ENCODE measurements around the gene NCAM1. TPM values are rescaled to one million over a fixed set of nuclear protein-coding genes. Genes with fewer than 3 reads are reported as not detected.

The NCAM1 gene
- total and polyA plus RNA-seq, 2 experiments from 2014 or later, result 0.76 to 1.6 TPM

DNA sequence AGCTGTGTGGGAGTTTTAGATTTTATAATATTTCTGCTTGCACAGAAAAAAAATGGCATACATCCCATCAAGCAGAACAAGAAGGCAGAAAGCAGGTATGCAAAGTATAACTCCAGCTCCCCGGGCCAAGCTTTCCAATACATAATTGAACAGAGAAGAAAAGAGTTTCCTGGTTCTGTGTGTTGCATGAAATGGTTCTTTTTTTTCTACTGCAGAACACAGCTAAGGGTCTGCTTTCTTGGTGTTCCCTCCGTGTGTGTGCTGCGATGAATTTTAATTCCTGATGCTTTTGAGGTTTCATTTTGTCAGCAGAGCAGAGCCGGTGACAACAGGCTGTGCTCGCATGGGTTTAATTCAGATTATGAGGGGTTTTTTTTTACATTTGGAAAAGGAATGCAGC lies 282.5 kb downstream of the NCAM1 start:
- peak overlapping the region; percentile 99 for H2AFZ ChIP-seq
- H3K4me2 ChIP-seq, result peak overlapping the region; percentile 41
- H3K79me2 ChIP-seq (replicated peaks; ENCODE audit: insufficient read depth), result no peaks in the 10 kb centered on the region
- DNase-seq (ENCODE audit: low spot score) (no peak), ATAC-seq (no peak)
- H3K36me3 Mint-ChIP-seq (ENCODE audit: low read depth), result no peaks in the 10 kb centered on the region
- H3K4me1 Mint-ChIP-seq, result peaks cover 22% of the 10 kb centered on the region
- H3K27me3 Mint-ChIP-seq (ENCODE audit: insufficient read depth, low read depth, poor library complexity), result no peaks in the 10 kb centered on the region
- no peak overlapping the region for H3K27ac ChIP-seq (ENCODE audit: low read depth)
- no peaks in the 10 kb centered on the region for H3K27me3 ChIP-seq (ENCODE audit: insufficient read depth)
- H4K20me1 ChIP-seq (replicated peaks; ENCODE audit: insufficient read depth), result no peaks in the 10 kb centered on the region
- no peaks in the 10 kb centered on the region for H3K9me2 ChIP-seq (ENCODE audit: insufficient read depth)
- H3K9me3 Mint-ChIP-seq, result no peaks in the 10 kb centered on the region
- H3K4me1 ChIP-seq (ENCODE audit: insufficient read depth), result peaks cover 17% of the 10 kb centered on the region
- no peak overlapping the region for H3K4me3 Mint-ChIP-seq
- H3K4me3 ChIP-seq, result no peak overlapping the region
- no peak overlapping the region for H3K27ac Mint-ChIP-seq
- H3F3A ChIP-seq (replicated peaks; ENCODE audit: low read depth), result no peaks in the 10 kb centered on the region
- H3K36me3 ChIP-seq (ENCODE audit: insufficient read depth), result no peaks in the 10 kb centered on the region
- no peak for TF ChIP-seq EZH2phosphoT487 (IDR thresholded peaks at IDR 0.05; ENCODE audit: unreplicated experiment)
- TF ChIP-seq, protein P1, sequence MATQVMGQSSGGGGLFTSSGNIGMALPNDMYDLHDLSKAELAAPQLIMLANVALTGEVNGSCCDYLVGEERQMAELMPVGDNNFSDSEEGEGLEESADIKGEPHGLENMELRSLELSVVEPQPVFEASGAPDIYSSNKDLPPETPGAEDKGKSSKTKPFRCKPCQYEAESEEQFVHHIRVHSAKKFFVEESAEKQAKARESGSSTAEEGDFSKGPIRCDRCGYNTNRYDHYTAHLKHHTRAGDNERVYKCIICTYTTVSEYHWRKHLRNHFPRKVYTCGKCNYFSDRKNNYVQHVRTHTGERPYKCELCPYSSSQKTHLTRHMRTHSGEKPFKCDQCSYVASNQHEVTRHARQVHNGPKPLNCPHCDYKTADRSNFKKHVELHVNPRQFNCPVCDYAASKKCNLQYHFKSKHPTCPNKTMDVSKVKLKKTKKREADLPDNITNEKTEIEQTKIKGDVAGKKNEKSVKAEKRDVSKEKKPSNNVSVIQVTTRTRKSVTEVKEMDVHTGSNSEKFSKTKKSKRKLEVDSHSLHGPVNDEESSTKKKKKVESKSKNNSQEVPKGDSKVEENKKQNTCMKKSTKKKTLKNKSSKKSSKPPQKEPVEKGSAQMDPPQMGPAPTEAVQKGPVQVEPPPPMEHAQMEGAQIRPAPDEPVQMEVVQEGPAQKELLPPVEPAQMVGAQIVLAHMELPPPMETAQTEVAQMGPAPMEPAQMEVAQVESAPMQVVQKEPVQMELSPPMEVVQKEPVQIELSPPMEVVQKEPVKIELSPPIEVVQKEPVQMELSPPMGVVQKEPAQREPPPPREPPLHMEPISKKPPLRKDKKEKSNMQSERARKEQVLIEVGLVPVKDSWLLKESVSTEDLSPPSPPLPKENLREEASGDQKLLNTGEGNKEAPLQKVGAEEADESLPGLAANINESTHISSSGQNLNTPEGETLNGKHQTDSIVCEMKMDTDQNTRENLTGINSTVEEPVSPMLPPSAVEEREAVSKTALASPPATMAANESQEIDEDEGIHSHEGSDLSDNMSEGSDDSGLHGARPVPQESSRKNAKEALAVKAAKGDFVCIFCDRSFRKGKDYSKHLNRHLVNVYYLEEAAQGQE (IDR thresholded peaks at IDR 0.05; ENCODE audit: unreplicated experiment), result no peak
- TF ChIP-seq, protein P2, sequence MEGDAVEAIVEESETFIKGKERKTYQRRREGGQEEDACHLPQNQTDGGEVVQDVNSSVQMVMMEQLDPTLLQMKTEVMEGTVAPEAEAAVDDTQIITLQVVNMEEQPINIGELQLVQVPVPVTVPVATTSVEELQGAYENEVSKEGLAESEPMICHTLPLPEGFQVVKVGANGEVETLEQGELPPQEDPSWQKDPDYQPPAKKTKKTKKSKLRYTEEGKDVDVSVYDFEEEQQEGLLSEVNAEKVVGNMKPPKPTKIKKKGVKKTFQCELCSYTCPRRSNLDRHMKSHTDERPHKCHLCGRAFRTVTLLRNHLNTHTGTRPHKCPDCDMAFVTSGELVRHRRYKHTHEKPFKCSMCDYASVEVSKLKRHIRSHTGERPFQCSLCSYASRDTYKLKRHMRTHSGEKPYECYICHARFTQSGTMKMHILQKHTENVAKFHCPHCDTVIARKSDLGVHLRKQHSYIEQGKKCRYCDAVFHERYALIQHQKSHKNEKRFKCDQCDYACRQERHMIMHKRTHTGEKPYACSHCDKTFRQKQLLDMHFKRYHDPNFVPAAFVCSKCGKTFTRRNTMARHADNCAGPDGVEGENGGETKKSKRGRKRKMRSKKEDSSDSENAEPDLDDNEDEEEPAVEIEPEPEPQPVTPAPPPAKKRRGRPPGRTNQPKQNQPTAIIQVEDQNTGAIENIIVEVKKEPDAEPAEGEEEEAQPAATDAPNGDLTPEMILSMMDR (conservative IDR thresholded peaks at IDR 0.05; ENCODE audit: low read depth in 2 of 2), result no peak
- TF ChIP-seq, protein P3, sequence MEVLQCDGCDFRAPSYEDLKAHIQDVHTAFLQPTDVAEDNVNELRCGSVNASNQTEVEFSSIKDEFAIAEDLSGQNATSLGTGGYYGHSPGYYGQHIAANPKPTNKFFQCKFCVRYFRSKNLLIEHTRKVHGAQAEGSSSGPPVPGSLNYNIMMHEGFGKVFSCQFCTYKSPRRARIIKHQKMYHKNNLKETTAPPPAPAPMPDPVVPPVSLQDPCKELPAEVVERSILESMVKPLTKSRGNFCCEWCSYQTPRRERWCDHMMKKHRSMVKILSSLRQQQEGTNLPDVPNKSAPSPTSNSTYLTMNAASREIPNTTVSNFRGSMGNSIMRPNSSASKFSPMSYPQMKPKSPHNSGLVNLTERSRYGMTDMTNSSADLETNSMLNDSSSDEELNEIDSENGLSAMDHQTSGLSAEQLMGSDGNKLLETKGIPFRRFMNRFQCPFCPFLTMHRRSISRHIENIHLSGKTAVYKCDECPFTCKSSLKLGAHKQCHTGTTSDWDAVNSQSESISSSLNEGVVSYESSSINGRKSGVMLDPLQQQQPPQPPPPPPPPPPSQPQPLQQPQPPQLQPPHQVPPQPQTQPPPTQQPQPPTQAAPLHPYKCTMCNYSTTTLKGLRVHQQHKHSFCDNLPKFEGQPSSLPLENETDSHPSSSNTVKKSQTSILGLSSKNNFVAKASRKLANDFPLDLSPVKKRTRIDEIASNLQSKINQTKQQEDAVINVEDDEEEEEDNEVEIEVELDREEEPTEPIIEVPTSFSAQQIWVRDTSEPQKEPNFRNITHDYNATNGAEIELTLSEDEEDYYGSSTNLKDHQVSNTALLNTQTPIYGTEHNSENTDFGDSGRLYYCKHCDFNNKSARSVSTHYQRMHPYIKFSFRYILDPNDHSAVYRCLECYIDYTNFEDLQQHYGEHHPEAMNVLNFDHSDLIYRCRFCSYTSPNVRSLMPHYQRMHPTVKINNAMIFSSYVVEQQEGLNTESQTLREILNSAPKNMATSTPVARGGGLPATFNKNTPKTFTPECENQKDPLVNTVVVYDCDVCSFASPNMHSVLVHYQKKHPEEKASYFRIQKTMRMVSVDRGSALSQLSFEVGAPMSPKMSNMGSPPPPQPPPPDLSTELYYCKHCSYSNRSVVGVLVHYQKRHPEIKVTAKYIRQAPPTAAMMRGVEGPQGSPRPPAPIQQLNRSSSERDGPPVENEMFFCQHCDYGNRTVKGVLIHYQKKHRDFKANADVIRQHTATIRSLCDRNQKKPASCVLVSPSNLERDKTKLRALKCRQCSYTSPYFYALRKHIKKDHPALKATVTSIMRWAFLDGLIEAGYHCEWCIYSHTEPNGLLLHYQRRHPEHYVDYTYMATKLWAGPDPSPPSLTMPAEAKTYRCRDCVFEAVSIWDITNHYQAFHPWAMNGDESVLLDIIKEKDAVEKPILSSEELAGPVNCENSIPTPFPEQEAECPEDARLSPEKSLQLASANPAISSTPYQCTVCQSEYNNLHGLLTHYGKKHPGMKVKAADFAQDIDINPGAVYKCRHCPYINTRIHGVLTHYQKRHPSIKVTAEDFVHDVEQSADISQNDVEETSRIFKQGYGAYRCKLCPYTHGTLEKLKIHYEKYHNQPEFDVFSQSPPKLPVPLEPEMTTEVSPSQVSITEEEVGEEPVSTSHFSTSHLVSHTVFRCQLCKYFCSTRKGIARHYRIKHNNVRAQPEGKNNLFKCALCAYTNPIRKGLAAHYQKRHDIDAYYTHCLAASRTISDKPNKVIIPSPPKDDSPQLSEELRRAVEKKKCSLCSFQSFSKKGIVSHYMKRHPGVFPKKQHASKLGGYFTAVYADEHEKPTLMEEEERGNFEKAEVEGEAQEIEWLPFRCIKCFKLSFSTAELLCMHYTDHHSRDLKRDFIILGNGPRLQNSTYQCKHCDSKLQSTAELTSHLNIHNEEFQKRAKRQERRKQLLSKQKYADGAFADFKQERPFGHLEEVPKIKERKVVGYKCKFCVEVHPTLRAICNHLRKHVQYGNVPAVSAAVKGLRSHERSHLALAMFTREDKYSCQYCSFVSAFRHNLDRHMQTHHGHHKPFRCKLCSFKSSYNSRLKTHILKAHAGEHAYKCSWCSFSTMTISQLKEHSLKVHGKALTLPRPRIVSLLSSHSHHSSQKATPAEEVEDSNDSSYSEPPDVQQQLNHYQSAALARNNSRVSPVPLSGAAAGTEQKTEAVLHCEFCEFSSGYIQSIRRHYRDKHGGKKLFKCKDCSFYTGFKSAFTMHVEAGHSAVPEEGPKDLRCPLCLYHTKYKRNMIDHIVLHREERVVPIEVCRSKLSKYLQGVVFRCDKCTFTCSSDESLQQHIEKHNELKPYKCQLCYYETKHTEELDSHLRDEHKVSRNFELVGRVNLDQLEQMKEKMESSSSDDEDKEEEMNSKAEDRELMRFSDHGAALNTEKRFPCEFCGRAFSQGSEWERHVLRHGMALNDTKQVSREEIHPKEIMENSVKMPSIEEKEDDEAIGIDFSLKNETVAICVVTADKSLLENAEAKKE (CRISPR knock-in tag; IDR thresholded peaks at IDR 0.05), result no peak
- no peak for TF ChIP-seq ZNF331 (CRISPR knock-in tag; IDR thresholded peaks at IDR 0.05; ENCODE audit: low read depth)
- no peak for TF ChIP-seq CREB1 (CRISPR knock-in tag; IDR thresholded peaks at IDR 0.05; ENCODE audit: low read depth)
- TF ChIP-seq ZNF114 (CRISPR knock-in tag; IDR thresholded peaks at IDR 0.05), result no peak
- TF ChIP-seq NANOG (IDR thresholded peaks at IDR 0.05; ENCODE audit: borderline replicate concordance), result no peak
- no peak for TF ChIP-seq JUNB (IDR thresholded peaks at IDR 0.05; ENCODE audit: unreplicated experiment)
- TF ChIP-seq, protein P4, sequence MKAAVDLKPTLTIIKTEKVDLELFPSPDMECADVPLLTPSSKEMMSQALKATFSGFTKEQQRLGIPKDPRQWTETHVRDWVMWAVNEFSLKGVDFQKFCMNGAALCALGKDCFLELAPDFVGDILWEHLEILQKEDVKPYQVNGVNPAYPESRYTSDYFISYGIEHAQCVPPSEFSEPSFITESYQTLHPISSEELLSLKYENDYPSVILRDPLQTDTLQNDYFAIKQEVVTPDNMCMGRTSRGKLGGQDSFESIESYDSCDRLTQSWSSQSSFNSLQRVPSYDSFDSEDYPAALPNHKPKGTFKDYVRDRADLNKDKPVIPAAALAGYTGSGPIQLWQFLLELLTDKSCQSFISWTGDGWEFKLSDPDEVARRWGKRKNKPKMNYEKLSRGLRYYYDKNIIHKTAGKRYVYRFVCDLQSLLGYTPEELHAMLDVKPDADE (IDR thresholded peaks at IDR 0.05), result no peak
- TF ChIP-seq POLR2AphosphoS5 (IDR thresholded peaks at IDR 0.05; ENCODE audit: low read depth), result no peak
- no peak for TF ChIP-seq STAT1 (IDR thresholded peaks at IDR 0.05; ENCODE audit: unreplicated experiment)
- no peak for TF ChIP-seq EZH2 (IDR thresholded peaks at IDR 0.05; ENCODE audit: low read depth, unreplicated experiment)
